Ascending aorta (tissue), 2 donors: Measurements from ENCODE around the gene C2CD2L. TPM values are rescaled to one million over a fixed set of nuclear protein-coding genes. Genes with fewer than 3 reads are reported as not detected.

ENCODE experiments used
- DNase-seq, 2 donors: peaks; one replicate each; pipeline ENCODE4 v3.0.0-alpha.2; 2019; ENCODE audit warnings: low spot score in 2 of 2
- H3K27ac ChIP-seq, 2 donors: fragments of 200-600 bp; sonication (generic); one replicate each; pipeline ENCODE4 v1.5.1; 2016 to 2017; ENCODE audit warnings: mild to moderate bottlenecking in 1 of 2
- H3K27me3 ChIP-seq: fragments of 200-600 bp; sonication (generic); one replicate; pipeline ENCODE4 v1.5.1; 2017
- H3K36me3 ChIP-seq, 2 donors: fragments of 200-600 bp; sonication (generic); one replicate each; pipeline ENCODE4 v1.5.1; 2016
- H3K4me1 ChIP-seq, 2 donors: fragments of 200-600 bp; sonication (generic); one replicate each; pipeline ENCODE4 v1.5.1; 2016 to 2017; ENCODE audit warnings: mild to moderate bottlenecking in 1 of 2
- H3K4me3 ChIP-seq, 2 donors: fragments of 200-600 bp; sonication (generic); one replicate each; pipeline ENCODE4 v1.5.1; 2016 to 2017; ENCODE audit warnings: mild to moderate bottlenecking in 1 of 2
- H3K9me3 ChIP-seq, 2 donors: fragments of 200-600 bp; sonication (generic); one replicate each; pipeline ENCODE4 v1.5.1; 2016
- intact Hi-C: fragments of 100-400 bp; cut with DNase I; formaldehyde crosslinking; loops from one replicate; pipeline ENCODE4 v1.15.1; 2023
- total RNA-seq: library from RNA; depleted of rRNA; stranded (reverse); fragments of >200 nt; gene quantifications from one replicate; pipeline ENCODE4 v1.1.0, GENCODE V29; 2016
- TF ChIP-seq, protein P1 (sequence below), 3 experiments: fragments of 200-600 bp in 2 of 3; fragments of 450-650 bp in 1 of 3; sonication (generic) in 2 of 3; IDR thresholded peaks; one replicate each; pipeline ENCODE4 v1.5.1; 2016 to 2019; ENCODE audit warnings: antibody characterized with exemption in 3 of 3, mild to moderate bottlenecking in 1 of 3, moderate library complexity in 1 of 3

The C2CD2L gene
- total RNA-seq, 1 donor from 2014 or later: 16.7 TPM

DNA sequence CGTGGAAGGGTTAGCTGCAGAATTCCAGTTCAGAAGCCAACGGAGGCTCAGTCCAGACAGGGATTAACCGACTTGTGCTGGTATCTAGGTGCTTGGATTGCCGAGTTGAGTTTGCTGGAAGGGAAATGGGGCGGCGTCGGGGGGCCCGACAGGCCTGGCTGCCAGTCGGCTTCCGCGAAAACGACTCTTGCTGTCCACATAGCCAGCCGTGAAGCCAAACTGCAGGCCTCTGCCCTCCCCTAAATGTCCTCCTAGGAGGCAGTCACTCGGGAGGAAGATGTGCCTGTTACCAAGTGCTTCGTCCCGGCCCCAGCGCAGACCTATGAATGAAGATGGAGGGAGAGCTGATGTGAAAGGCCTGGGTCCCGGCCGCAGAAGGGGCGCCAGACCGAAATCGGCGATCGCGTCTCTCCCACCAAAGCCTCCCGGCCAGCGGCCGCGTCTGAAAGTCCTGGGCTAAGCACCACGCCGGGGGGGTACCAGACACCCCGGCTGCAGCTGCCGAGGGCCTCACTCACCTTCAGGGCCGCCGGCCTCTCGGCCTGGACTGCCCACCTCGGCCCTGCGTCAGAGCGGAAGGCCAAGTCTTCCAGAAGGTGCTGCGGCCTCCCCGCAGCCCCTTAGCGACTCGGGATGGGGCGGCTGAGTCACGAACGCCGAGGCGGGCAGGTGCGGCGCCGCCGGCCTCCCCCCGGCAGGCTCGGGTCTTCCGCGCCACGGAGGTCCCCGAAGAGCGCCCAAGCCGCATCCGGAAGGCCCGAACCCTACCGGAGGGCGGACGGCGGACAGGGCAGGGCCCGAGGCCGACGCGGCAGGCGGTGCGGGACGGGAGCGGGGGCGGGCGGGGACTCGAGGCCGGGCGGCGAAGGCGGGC lies 13.0 kb upstream of the C2CD2L start:
- H3K27me3 ChIP-seq: no peaks in the 10 kb centered on the region
- no peaks in the 10 kb centered on the region for H3K9me3 ChIP-seq
- DNase-seq: peak in 1 of 2 donors; percentile 72
- H3K27ac ChIP-seq: peak overlapping the region; percentile 96 to 97
- peaks cover 18 to 24% of the 10 kb centered on the region in 2 donors for H3K36me3 ChIP-seq
- H3K4me3 ChIP-seq: peak overlapping the region; percentile 89 to 98
- intact Hi-C loops: loop anchor here (2.0 kb wide), 1 partner anchor 37 kb away; the partner anchor contains the start of gene HYOU1
- peaks cover 15 to 24% of the 10 kb centered on the region in 2 donors for H3K4me1 ChIP-seq
- TF ChIP-seq, protein P1, sequence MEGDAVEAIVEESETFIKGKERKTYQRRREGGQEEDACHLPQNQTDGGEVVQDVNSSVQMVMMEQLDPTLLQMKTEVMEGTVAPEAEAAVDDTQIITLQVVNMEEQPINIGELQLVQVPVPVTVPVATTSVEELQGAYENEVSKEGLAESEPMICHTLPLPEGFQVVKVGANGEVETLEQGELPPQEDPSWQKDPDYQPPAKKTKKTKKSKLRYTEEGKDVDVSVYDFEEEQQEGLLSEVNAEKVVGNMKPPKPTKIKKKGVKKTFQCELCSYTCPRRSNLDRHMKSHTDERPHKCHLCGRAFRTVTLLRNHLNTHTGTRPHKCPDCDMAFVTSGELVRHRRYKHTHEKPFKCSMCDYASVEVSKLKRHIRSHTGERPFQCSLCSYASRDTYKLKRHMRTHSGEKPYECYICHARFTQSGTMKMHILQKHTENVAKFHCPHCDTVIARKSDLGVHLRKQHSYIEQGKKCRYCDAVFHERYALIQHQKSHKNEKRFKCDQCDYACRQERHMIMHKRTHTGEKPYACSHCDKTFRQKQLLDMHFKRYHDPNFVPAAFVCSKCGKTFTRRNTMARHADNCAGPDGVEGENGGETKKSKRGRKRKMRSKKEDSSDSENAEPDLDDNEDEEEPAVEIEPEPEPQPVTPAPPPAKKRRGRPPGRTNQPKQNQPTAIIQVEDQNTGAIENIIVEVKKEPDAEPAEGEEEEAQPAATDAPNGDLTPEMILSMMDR (IDR thresholded peaks at IDR 0.05): no peak

- peak; percentile 55 to 93 for DNase-seq
- TF ChIP-seq, protein P1 (IDR thresholded peaks at IDR 0.05): peak; percentile 70 to 82 (median 81)
- Histone ChIP-seq H3K4me1 (peaks cover 15 to 24% of the 10 kb centered on the region in 2 donors), H3K27me3 (no peaks in the 10 kb centered on the region), H3K36me3 (peaks cover 18 to 24% of the 10 kb centered on the region in 2 donors), H3K4me3 (peak overlapping the region; percentile 89 to 98), H3K9me3 (no peaks in the 10 kb centered on the region), H3K27ac (peak overlapping the region; percentile 96 to 97)
- intact Hi-C loops: loop anchor here (1.0 to 2.0 kb wide), 3 partner anchors 10 to 38 kb away; partner anchors contain the start of genes HINFP, HMBS and HYOU1
These were observed 12.4 kb upstream of the C2CD2L start for GRCh38 chr11:119094816-119095065.

DNA sequence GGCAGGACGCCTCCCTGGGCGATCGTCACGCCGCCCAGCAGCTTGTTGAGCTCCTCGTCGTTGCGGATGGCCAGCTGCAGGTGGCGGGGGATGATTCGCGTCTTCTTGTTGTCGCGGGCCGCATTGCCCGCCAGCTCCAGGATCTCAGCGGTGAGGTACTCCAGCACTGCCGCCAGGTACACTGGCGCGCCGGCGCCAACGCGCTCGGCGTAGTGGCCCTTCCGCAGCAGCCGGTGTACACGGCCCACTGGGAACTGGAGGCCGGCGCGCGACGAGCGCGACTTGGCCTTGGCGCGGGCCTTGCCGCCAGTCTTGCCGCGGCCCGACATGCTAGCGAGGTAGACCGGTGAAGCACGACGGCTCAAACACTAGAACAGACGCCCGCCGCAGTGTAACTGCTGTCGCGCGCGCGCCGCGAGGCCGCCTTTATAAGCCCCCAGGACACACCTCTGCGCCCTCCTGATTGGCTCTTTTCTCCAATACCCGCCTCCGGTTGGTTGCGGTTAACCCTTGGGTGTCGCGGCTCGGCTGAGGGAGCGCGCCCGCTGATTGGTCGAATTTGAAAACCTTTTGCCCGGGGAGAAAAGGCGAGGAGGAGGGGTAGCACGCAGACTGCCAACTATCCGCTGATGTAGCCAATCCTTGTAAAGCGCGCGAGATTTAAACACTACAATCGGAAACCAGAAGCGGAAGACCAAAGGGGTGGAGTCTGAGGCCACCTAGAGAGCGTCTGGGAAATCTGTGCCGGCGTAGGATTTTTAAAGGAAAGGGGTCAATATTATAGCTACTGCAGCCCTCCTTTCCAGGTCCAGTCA lies 11.9 kb upstream of the C2CD2L start:
- intact Hi-C loops: loop anchor here (1.0 to 2.0 kb wide), 3 partner anchors 11 to 38 kb away; partner anchors contain the start of genes HINFP, HMBS and HYOU1
- Histone ChIP-seq H3K4me3 (peak overlapping the region; percentile 89 to 98), H3K36me3 (peaks cover 18 to 24% of the 10 kb centered on the region in 2 donors), H3K27ac (peak overlapping the region; percentile 96 to 97), H3K27me3 (no peaks in the 10 kb centered on the region), H3K9me3 (no peaks in the 10 kb centered on the region), H3K4me1 (peaks cover 18 to 28% of the 10 kb centered on the region in 2 donors)
- TF ChIP-seq, protein P1 (IDR thresholded peaks at IDR 0.05): no peak
- peak; percentile 96 to 100 for DNase-seq

- no peak for DNase-seq
- peaks cover 15 to 22% of the 10 kb centered on the region in 2 donors for H3K4me1 ChIP-seq
- intact Hi-C loops: loop anchor here (5.0 to 10.0 kb wide), 2 partner anchors 218 to 665 kb away; partner anchors contain the start of genes KMT2A and MCAM
- TF ChIP-seq, protein P1 (IDR thresholded peaks at IDR 0.05): no peak
- H3K4me3 ChIP-seq: no peak overlapping the region
- H3K27me3 ChIP-seq: no peaks in the 10 kb centered on the region
- peaks cover 18 to 24% of the 10 kb centered on the region in 2 donors for H3K36me3 ChIP-seq
- no peak overlapping the region for H3K27ac ChIP-seq
- H3K9me3 ChIP-seq: no peaks in the 10 kb centered on the region
These were observed 7.4 kb upstream of the C2CD2L start for GRCh38 chr11:119099711-119100110.

- intact Hi-C loops: loop anchor here (5.0 to 10.0 kb wide), 2 partner anchors 217 to 666 kb away; partner anchors contain the start of genes KMT2A and MCAM
- Histone ChIP-seq H3K4me3 (peak overlapping the region; percentile 75 to 89), H3K9me3 (no peaks in the 10 kb centered on the region), H3K36me3 (peaks cover 18 to 24% of the 10 kb centered on the region in 2 donors), H3K4me1 (peaks cover 15 to 22% of the 10 kb centered on the region in 2 donors), H3K27ac (no peak overlapping the region), H3K27me3 (no peaks in the 10 kb centered on the region)
- no peak for DNase-seq
- TF ChIP-seq, protein P1 (IDR thresholded peaks at IDR 0.05): peak in 1 of 3 experiments; percentile 23
These were observed 6.7 kb upstream of the C2CD2L start for GRCh38 chr11:119100246-119100970.
